Stomach smooth muscle (tissue), 2 donors: ENCODE measurements around the gene DIPK1C.
A peak's percentile ranks its signal among the peaks of the same experiment; 100 is the strongest.

Experiments
- H3K27ac ChIP-seq: one replicate; pipeline ENCODE4 v1.7.0; 2013; ENCODE audit warnings: mild to moderate bottlenecking, low read length, inconsistent platforms
- H3K27me3 ChIP-seq, 2 donors: one replicate each; pipeline ENCODE4 v1.7.0; 2013; ENCODE audit warnings: low read length in 2 of 2; ENCODE audit not compliant: insufficient read depth in 2 of 2, control insufficient read depth in 1 of 2
- H3K36me3 ChIP-seq, 2 donors: one replicate each; pipeline ENCODE4 v1.7.0; 2013; ENCODE audit warnings: low read length in 2 of 2; ENCODE audit not compliant: control insufficient read depth in 2 of 2, insufficient read depth in 2 of 2
- H3K4me1 ChIP-seq: one replicate; pipeline ENCODE4 v1.7.0; 2013; ENCODE audit warnings: low read length; ENCODE audit not compliant: control insufficient read depth, insufficient read depth
- H3K4me3 ChIP-seq, 2 donors: one replicate each; pipeline ENCODE4 v1.7.0; 2013; ENCODE audit warnings: low read length in 2 of 2
- H3K9ac ChIP-seq, 2 donors: one replicate each; pipeline ENCODE4 v1.7.0; 2013; ENCODE audit warnings: low read length in 2 of 2, mild to moderate bottlenecking in 1 of 2
- H3K9me3 ChIP-seq, 2 donors: one replicate each; pipeline ENCODE4 v1.7.0; 2013; ENCODE audit warnings: low read length in 2 of 2; ENCODE audit not compliant: control insufficient read depth in 2 of 2
- donor health status: healthy.
- donor health status: Pancreatic carcinoma.

Gene DIPK1C

GRCh38 chr18:74497324-74497676 is 40.2 kb upstream of the DIPK1C start:
- peaks cover 14% of the 10 kb centered on the region for H3K4me1 ChIP-seq
- H3K27ac ChIP-seq = no peak overlapping the region
- H3K36me3 ChIP-seq = peaks cover 8% of the 10 kb centered on the region in 2 donors
- peak overlapping the region in 1 of 2 donors; percentile 83 for H3K9ac ChIP-seq
- peak overlapping the region; percentile 88 to 94 for H3K4me3 ChIP-seq
- H3K9me3 ChIP-seq = no peaks in the 10 kb centered on the region
- no peaks in the 10 kb centered on the region for H3K27me3 ChIP-seq

DNA sequence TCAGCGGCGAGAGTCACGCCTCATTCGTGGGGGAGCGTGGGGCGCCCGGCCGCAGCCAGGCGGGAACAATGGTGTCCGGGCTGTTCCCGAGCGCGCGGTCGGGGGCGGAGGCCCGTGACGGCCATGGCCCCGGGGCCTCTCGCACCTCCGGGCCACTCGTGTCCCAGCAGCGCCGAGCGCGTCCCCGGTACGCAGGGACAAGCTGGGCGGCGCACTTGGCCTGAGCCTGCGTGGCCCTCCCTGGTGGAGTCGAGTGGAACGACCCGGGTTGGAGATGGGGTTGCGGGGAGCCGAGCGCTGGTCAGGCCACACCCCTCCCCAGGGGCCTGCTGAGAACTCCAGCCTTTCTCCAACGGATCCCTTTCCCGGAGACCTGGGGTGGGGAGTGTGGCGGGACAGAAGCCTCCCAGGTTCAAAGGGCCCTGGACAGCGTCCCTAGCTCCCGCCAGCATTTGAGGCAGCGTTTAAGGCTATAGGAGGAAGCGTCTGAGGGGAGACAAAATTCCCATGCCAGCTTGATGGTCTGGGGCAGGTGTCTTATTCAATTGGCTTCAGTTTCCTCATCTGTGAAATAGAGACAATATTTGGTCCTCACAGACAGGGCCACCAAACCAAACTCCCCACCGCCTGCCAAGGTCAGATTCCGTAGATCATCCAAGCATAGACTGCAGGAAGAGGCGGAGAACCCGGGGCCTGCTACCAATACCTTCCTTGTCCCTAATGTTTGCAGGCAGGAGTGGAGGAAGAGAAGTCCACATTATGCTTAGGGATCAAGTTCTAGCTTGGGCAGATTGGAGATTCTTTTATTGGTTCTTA is 39.6 kb upstream of the DIPK1C start:
- peaks cover 14% of the 10 kb centered on the region for H3K4me1 ChIP-seq

DNA sequence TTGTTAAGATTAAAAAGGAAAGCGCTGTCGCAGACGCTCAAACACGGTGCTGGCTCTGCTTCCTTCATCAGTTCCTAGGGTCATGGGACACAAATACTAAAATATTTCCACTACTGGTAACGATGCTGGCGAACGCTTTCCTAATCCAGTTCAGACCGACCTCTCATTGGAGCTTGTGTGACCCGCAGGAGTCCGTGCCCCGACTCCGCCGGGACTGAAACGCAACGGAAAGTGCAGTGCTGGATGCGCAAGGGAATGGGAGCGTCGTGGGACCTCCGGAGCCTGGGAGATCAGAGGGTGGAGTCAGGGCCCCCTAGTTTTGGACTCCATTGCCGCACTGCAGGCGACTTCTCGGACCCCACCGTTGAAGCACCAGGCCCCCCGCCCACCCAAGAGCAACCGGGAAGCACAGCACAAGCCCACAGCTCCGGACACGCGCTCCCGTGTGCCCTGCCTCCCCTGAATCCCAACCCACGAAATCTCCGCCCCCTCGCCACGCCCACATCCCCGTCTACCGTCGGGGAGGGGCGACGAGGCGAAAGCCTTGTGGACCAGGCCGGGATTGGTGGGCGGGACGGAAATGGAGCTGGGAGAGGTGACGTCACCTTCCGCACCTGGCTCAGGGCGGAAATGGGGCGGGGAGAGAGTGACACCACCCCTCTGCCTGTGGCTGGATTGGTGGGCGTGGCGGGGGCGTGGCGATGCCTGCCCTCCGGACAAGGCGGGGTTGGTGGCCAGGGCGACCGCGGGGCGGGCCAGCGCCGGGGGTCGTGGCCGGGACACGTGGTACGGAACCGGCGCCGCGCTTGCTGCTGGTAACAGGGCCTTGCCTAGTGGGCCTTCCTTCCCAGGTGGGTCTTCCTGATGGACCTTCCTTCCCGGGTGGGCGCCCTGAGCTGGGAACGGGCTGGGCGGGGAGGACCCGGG is 38.7 kb upstream of the DIPK1C start, which contains the start of gene CNDP2:
Gene CNDP2, plus strand, starts transcription at position 783 of the 927 bp plus-strand sequence. CDS start 3,611 bp downstream, outside the sequence.
- peak within 1 kb of the TSS; percentile 76 for H3K27ac ChIP-seq
- H3K27me3 ChIP-seq = no peaks in the 10 kb centered on the region
- H3K9ac ChIP-seq = peak within 1 kb of the TSS; percentile 83 to 85
- peak within 1 kb of the TSS; percentile 88 to 94 for H3K4me3 ChIP-seq
- peaks cover 0 to 4% of the 10 kb centered on the region in 2 donors for H3K9me3 ChIP-seq
- no peaks in the 10 kb centered on the region for H3K36me3 ChIP-seq
- H3K4me1 ChIP-seq = peaks cover 14% of the 10 kb centered on the region

More for the DNA sequence above, 39.6 kb upstream of the DIPK1C start:
- no peaks in the 10 kb centered on the region for H3K27me3 ChIP-seq
- peaks cover 0 to 4% of the 10 kb centered on the region in 2 donors for H3K9me3 ChIP-seq
- H3K36me3 ChIP-seq = peaks cover 6% of the 10 kb centered on the region in 2 donors
- peak overlapping the region; percentile 83 to 85 for H3K9ac ChIP-seq
- peak overlapping the region; percentile 88 to 94 for H3K4me3 ChIP-seq
- H3K27ac ChIP-seq = peak overlapping the region; percentile 76

DNA sequence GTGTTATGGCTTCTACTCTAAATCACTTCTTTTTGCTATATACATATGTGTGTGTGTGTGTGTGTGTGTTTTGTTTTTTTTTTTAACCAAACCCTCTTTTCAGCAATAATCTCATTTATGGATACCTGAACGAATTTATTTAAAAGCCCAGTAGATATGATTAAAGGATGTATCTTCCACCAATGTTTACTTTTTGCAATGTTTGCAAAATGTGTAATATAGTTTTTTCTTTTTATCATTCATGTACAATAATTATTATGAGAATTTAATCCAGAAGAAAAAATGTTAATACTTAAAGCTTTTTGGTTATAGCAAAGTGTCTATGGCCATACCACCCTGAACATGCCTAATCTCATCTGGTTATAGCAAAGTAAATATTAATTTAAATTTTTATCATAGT is 37.4 kb upstream of the DIPK1C start:
- no peaks in the 10 kb centered on the region for H3K27me3 ChIP-seq
- H3K4me1 ChIP-seq = peaks cover 14% of the 10 kb centered on the region
- H3K36me3 ChIP-seq = no peaks in the 10 kb centered on the region
- H3K4me3 ChIP-seq = no peak overlapping the region
- no peak overlapping the region for H3K9ac ChIP-seq
- H3K9me3 ChIP-seq = peaks cover 0 to 4% of the 10 kb centered on the region in 2 donors
- H3K27ac ChIP-seq = no peak overlapping the region

GRCh38 chr18:74493689-74494088 is 36.6 kb upstream of the DIPK1C start:
- H3K27ac ChIP-seq = no peak overlapping the region
- no peaks in the 10 kb centered on the region for H3K36me3 ChIP-seq

DNA sequence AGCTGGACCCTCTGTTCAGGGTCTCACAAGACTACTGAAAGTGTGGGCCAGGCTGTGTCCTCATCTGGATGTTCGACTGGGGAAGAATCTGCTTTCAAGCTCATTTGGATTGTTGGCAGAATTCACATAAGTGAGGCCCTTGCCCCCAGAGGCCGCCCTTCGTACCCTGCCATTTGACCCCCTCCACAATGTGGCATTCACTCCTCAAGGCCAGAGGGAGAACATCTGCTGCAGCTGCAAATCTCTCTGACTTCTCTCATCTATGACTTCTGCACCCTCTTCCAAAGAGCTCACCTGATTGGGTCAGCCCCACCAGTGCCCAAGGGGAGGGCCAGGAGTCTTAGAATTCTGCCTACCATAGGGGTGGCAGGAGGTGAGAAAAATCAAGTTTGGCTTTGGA is 35.2 kb upstream of the DIPK1C start:
- Histone ChIP-seq H3K27ac (no peak overlapping the region), H3K9me3 (peaks cover 0 to 4% of the 10 kb centered on the region in 2 donors), H3K4me3 (no peak overlapping the region), H3K4me1 (peaks cover 8% of the 10 kb centered on the region), H3K27me3 (peaks cover 0 to 4% of the 10 kb centered on the region in 2 donors), H3K9ac (no peak overlapping the region), H3K36me3 (no peaks in the 10 kb centered on the region)

More at GRCh38 chr18:74493689-74494088, 36.6 kb upstream of the DIPK1C start:
- Histone ChIP-seq H3K9ac (no peak overlapping the region), H3K4me3 (no peak overlapping the region), H3K27me3 (peaks cover 0 to 2% of the 10 kb centered on the region in 2 donors), H3K9me3 (peaks cover 0 to 4% of the 10 kb centered on the region in 2 donors), H3K4me1 (peaks cover 11% of the 10 kb centered on the region)

DNA sequence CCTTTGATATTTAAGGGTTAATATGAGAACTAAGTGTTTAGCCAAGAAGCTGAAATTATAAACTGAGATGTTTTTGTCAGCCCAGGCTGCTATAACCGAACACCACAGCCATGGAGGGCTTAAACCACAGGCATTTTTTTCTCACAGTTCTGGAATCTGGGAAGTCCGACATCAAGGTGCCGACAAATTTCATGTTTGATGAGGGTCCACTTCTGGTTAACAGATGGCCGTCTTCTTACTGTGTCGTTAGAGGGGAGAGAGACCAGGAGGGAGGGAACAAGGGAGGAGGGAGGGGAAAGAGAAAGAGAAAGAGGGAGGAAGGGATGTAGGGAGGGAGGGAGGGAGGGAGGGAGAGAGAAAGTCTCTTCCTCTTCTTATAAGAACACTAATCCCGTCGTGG is 32.6 kb upstream of the DIPK1C start:
- no peak overlapping the region for H3K4me3 ChIP-seq
- H3K27me3 ChIP-seq = peaks cover 0 to 4% of the 10 kb centered on the region in 2 donors
- peaks cover 0 to 4% of the 10 kb centered on the region in 2 donors for H3K9me3 ChIP-seq
- H3K36me3 ChIP-seq = no peaks in the 10 kb centered on the region
- peaks cover 5% of the 10 kb centered on the region for H3K4me1 ChIP-seq
- H3K9ac ChIP-seq = no peak overlapping the region
- H3K27ac ChIP-seq = no peak overlapping the region

DNA sequence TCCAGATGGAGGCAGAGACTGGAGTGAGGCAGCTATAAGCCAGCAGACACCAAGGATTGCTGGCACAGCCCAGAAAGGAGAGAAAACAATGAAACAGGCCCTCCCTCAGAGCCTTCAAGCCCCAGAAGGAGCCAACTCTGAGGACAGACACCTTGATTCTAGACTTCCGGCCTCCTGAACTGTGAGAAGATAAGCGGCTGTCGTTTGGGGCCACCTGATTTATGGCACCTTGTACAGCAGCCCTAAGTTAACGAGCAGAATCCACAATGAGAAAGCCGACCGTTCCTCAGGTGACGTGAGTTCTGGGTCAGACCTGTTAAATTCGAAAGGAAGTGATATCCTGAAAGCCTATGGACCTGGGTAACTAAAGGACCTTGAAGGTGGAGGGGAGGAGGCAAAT is 31.8 kb upstream of the DIPK1C start:
- Histone ChIP-seq H3K27me3 (peaks cover 0 to 4% of the 10 kb centered on the region in 2 donors), H3K36me3 (no peaks in the 10 kb centered on the region), H3K9me3 (peaks cover 0 to 4% of the 10 kb centered on the region in 2 donors), H3K4me1 (peaks cover 5% of the 10 kb centered on the region), H3K9ac (no peak overlapping the region), H3K27ac (no peak overlapping the region), H3K4me3 (no peak overlapping the region)

- Histone ChIP-seq H3K4me1 (peaks cover 5% of the 10 kb centered on the region), H3K27me3 (peaks cover 0 to 4% of the 10 kb centered on the region in 2 donors), H3K4me3 (no peak overlapping the region), H3K27ac (no peak overlapping the region), H3K9me3 (peaks cover 0 to 4% of the 10 kb centered on the region in 2 donors), H3K36me3 (no peaks in the 10 kb centered on the region), H3K9ac (no peak overlapping the region)
These were observed 31.2 kb upstream of the DIPK1C start for GRCh38 chr18:74488354-74488753.

DNA sequence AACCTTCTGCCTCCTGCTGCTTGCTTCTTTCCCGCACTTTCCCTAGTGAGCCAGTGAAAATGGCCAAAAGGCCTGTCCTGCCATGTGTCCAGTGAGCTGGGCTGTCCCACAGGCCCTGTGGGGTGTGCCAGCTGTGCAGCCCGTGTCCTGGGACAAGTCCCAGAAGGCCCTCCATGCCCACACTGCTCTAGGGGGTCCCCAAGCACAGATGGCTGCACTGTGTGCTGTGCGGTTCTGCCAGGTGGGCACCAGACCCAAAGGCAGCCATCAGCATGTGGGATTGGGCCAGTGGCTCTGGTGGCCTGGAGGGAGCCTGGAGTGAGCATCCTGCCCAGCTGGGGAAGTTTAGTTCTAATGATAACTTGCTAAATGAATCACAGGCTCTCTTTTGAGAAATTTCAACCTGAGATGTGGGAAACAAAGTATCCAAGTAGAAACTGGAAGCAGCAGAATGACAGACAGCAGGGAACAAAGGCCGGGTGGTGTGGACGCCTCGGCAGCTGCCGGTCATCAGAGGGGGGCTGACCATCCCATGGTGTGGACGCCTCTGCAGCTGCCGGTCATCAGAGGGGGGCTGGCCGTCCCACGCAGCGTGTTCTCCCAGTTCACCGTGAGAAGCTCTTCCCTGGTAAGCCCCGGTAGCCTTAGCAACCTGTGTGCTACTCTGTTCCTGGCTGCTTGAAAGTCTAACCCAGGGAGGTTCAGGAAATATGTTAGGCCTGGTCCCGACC is 29.2 kb upstream of the DIPK1C start:
- H3K9me3 ChIP-seq = no peaks in the 10 kb centered on the region
- peaks cover 5% of the 10 kb centered on the region for H3K4me1 ChIP-seq
- H3K9ac ChIP-seq = no peak overlapping the region
- no peaks in the 10 kb centered on the region for H3K36me3 ChIP-seq
- H3K4me3 ChIP-seq = no peak overlapping the region
- peaks cover 0 to 4% of the 10 kb centered on the region in 2 donors for H3K27me3 ChIP-seq
- H3K27ac ChIP-seq = no peak overlapping the region
